ENCODE results near the gene TMEM183A.

Gene TMEM183A

DNA sequence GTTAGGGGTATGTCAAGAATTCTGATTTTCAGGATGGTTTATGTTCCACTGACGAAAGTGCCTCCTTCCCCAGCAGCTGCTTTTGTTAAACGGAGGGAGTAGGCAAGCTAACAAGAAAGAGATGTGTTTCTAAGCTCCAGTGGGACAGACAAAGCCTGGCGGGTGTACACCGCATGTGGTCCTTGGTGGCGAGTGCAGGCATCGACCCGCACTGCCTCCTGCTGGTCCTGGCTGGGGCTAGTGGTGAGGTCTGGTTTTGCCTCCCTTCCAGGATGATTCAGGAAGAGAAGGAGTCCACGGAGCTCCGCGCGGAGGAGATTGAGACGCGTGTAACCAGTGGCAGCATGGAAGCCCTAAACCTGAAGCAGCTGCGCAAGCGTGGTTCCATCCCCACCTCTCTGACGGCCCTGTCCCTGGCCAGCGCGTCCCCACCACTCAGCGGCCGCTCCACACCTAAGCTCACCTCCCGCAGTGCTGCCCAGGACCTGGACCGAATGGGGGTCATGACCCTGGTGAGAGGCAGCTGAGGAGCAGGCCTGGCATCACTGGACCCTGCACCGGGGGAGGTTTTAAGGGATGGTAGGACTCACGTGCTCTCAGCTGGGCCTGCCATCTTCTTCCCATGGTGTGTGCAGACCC is 48.1 kb downstream of the TMEM183A start:
- peaks cover 0 to 25% (median 20%) of the 10 kb centered on the region in 4 experiments for H3K4me1 ChIP-seq (ENCODE audit: control extremely low read depth in 1 of 4, control insufficient read depth in 4 of 4, insufficient read depth in 4 of 4, low read length in 3 of 4)
- H3K27me3 ChIP-seq (replicated peaks in 2 of 5; ENCODE audit: control insufficient read depth in 4 of 5, insufficient read depth in 5 of 5, low read length in 4 of 5): peaks cover 0 to 8% (median 0%) of the 10 kb centered on the region in 5 experiments
- ChIA-PET POLR2A (no interaction called here), CTCF (interaction anchor here (1.0 to 9.2 kb wide), 6 partner anchors 8 to 169 kb away, joined by 3 to 88 read pairs (median 6); no protein-coding TSS in a partner anchor)
- 97% methylated on average over 24 of the region's 24 CpGs for WGBS (ENCODE audit: insufficient coverage)
- H3K4me3 ChIP-seq (ENCODE audit: control insufficient read depth in 1 of 7, extremely low read depth in 1 of 7, insufficient read depth in 4 of 7, low read depth in 2 of 7, low read length in 6 of 7): no peak overlapping the region
- no peaks in the 10 kb centered on the region for H3K36me3 ChIP-seq (ENCODE audit: control insufficient read depth in 4 of 4, insufficient read depth in 4 of 4, low read length in 3 of 4)
- no peak overlapping the region for H3K27ac ChIP-seq (ENCODE audit: insufficient read depth in 1 of 2, low read depth in 1 of 2, low read length in 2 of 2, poor library complexity in 1 of 2, severe bottlenecking in 2 of 2)
- no peaks in the 10 kb centered on the region for H3K9me3 ChIP-seq (ENCODE audit: control extremely low read depth in 1 of 5, control insufficient read depth in 4 of 5, insufficient read depth in 2 of 5, low read depth in 1 of 5, low read length in 4 of 5)
- no peak for DNase-seq

DNA sequence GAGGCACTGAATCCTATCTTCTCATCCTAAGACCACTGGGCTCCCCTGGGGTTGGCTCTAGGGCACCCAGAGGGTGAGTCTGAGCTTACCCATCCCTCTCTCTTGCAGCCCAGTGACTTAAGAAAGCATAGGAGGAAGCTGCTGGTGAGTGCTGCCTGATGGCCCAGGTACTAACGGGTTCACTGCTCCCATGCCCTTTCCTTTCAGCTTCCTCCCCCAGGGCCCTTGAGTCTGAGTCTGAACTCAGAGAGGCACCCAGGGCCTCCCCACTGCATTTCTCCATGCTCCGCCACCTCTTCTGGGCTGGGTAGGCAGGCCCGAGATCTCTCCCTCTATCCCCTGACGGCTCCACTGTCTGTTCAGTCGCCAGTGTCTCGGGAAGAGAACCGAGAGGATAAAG is 48.8 kb downstream of the TMEM183A start:
- no peak overlapping the region for H3K4me3 ChIP-seq (ENCODE audit: control insufficient read depth in 1 of 7, extremely low read depth in 1 of 7, insufficient read depth in 4 of 7, low read depth in 2 of 7, low read length in 6 of 7)
- H3K4me1 ChIP-seq (ENCODE audit: control extremely low read depth in 1 of 4, control insufficient read depth in 4 of 4, insufficient read depth in 4 of 4, low read length in 3 of 4): peaks cover 0 to 25% (median 20%) of the 10 kb centered on the region in 4 experiments
- no peaks in the 10 kb centered on the region for H3K9me3 ChIP-seq (ENCODE audit: control extremely low read depth in 1 of 5, control insufficient read depth in 4 of 5, insufficient read depth in 2 of 5, low read depth in 1 of 5, low read length in 4 of 5)
- peaks cover 0 to 8% (median 0%) of the 10 kb centered on the region in 5 experiments for H3K27me3 ChIP-seq (replicated peaks in 2 of 5; ENCODE audit: control insufficient read depth in 4 of 5, insufficient read depth in 5 of 5, low read length in 4 of 5)
- POLR2A ChIA-PET: no interaction called here
- DNase-seq: no peak
- H3K36me3 ChIP-seq (ENCODE audit: control insufficient read depth in 4 of 4, insufficient read depth in 4 of 4, low read length in 3 of 4): no peaks in the 10 kb centered on the region
- no peak overlapping the region for H3K27ac ChIP-seq (ENCODE audit: insufficient read depth in 1 of 2, low read depth in 1 of 2, low read length in 2 of 2, poor library complexity in 1 of 2, severe bottlenecking in 2 of 2)
- 93% methylated on average over 7 of the region's 7 CpGs for WGBS (ENCODE audit: insufficient coverage)
- CTCF ChIA-PET: interaction anchor here (0.9 to 9.2 kb wide), 8 partner anchors 9 to 169 kb away, joined by 3 to 88 read pairs (median 3); no protein-coding TSS in a partner anchor

DNA sequence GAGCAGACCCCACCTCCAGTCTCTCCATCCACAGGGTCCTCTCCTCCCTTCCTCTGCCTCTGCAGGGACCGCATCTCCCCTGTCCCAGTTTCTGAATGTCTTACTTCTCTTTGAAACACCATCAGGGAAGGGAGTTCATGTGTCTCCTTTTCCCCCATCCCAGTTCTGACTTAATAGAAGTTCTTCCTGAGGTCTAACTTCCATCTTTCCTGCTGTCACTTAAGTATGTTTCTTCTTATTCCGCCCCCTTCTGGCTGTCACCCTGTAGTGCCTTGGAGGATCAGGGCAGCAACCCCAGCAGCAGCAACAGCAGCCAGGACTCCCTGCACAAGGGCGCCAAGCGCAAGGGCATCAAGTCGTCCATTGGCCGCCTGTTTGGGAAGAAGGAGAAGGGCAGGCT is 49.3 kb downstream of the TMEM183A start:
- WGBS (ENCODE audit: insufficient coverage): 95% methylated on average over 6 of the region's 6 CpGs
- ChIA-PET POLR2A (no interaction called here), CTCF (interaction anchor here (0.9 to 9.2 kb wide), 6 partner anchors 14 to 116 kb away, joined by 3 to 88 read pairs (median 3); no protein-coding TSS in a partner anchor)
- Histone ChIP-seq H3K4me1 (ENCODE audit: control extremely low read depth in 1 of 4, control insufficient read depth in 4 of 4, insufficient read depth in 4 of 4, low read length in 3 of 4) (peaks cover 0 to 25% (median 20%) of the 10 kb centered on the region in 4 experiments), H3K27me3 (replicated peaks in 2 of 5; ENCODE audit: control insufficient read depth in 4 of 5, insufficient read depth in 5 of 5, low read length in 4 of 5) (peaks cover 0 to 5% (median 0%) of the 10 kb centered on the region in 5 experiments), H3K27ac (ENCODE audit: insufficient read depth in 1 of 2, low read depth in 1 of 2, low read length in 2 of 2, poor library complexity in 1 of 2, severe bottlenecking in 2 of 2) (no peak overlapping the region), H3K4me3 (ENCODE audit: control insufficient read depth in 1 of 7, extremely low read depth in 1 of 7, insufficient read depth in 4 of 7, low read depth in 2 of 7, low read length in 6 of 7) (no peak overlapping the region), H3K36me3 (ENCODE audit: control insufficient read depth in 4 of 4, insufficient read depth in 4 of 4, low read length in 3 of 4) (no peaks in the 10 kb centered on the region), H3K9me3 (ENCODE audit: control extremely low read depth in 1 of 5, control insufficient read depth in 4 of 5, insufficient read depth in 2 of 5, low read depth in 1 of 5, low read length in 4 of 5) (no peaks in the 10 kb centered on the region)
- DNase-seq: no peak

DNA sequence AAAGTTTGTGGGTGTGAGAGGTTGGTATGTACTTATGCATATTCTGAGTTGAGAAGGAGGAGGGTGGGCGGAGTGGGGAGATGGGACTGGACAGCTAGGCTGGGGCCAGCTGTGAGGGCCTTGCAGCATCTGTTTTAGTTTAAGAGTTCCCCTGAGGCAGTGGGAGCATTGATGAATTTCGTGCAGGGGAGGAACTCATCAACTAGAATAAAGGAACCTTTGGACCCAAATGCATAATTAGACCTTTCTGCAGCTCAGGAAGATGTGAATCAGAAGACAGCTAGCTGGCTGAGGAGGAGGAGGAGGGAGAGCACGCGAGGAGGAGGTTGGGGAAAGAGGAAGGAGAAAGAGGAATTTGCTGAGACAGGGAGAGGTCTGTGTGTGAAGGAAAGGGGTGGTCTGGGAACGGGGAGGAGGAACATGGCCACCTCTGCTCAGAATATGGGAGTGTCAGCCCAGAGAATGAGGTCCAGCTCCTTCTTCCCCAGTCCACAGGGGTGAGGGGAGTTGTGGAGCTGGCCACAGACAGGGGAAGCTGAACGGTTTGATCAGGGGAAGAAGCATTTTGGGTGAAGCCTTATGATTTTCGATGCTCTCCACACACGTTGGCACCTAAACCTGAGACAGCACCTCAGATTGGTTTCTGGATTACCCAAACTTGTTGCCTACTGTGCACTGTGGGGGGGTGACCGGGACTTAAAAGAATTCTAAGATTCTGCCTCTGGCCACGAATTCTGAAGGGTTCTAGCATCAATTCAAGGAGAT is 50.9 kb downstream of the TMEM183A start:
- CTCF ChIA-PET: interaction anchor here (1.0 to 9.2 kb wide), 7 partner anchors 9 to 286 kb away, joined by 3 to 88 read pairs (median 5); no protein-coding TSS in a partner anchor
- Histone ChIP-seq H3K27ac (ENCODE audit: insufficient read depth in 1 of 2, low read depth in 1 of 2, low read length in 2 of 2, poor library complexity in 1 of 2, severe bottlenecking in 2 of 2) (no peak overlapping the region), H3K4me3 (ENCODE audit: control insufficient read depth in 1 of 7, extremely low read depth in 1 of 7, insufficient read depth in 4 of 7, low read depth in 2 of 7, low read length in 6 of 7) (no peak overlapping the region), H3K36me3 (ENCODE audit: control insufficient read depth in 4 of 4, insufficient read depth in 4 of 4, low read length in 3 of 4) (no peaks in the 10 kb centered on the region), H3K4me1 (ENCODE audit: control extremely low read depth in 1 of 4, control insufficient read depth in 4 of 4, insufficient read depth in 4 of 4, low read length in 3 of 4) (peaks cover 0 to 28% (median 19%) of the 10 kb centered on the region in 4 experiments), H3K9me3 (ENCODE audit: control extremely low read depth in 1 of 5, control insufficient read depth in 4 of 5, insufficient read depth in 2 of 5, low read depth in 1 of 5, low read length in 4 of 5) (no peaks in the 10 kb centered on the region), H3K27me3 (replicated peaks in 2 of 5; ENCODE audit: control insufficient read depth in 4 of 5, insufficient read depth in 5 of 5, low read length in 4 of 5) (peaks cover 0 to 1% (median 0%) of the 10 kb centered on the region in 5 experiments)
- POLR2A ChIA-PET: no interaction called here
- 32% methylated on average over 8 of the region's 10 CpGs for WGBS (ENCODE audit: insufficient coverage)
- DNase-seq: peak in 1 of 3 donors; percentile 10

DNA sequence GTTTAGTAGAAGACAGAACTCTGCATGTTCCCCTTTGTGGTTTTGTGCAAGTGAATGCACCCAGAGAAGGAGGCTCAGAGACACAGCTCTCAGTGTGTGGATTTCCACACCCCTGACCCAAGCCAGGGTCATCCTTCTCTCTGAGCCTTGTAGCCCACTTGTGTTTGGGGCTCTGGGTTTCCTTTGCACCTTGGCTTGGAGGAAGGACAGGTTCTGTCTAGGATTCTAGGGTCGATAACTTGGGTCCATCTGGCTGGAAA is 51.4 kb downstream of the TMEM183A start:
- ChIA-PET CTCF (interaction anchor here (1.0 to 9.2 kb wide), 6 partner anchors 16 to 286 kb away, joined by 3 to 88 read pairs (median 4); no protein-coding TSS in a partner anchor), POLR2A (no interaction called here)
- 80% methylated on average over 1 of the region's 1 CpG for WGBS (ENCODE audit: insufficient coverage)
- no peak overlapping the region for H3K4me3 ChIP-seq (ENCODE audit: control insufficient read depth in 1 of 7, extremely low read depth in 1 of 7, insufficient read depth in 4 of 7, low read depth in 2 of 7, low read length in 6 of 7)
- H3K9me3 ChIP-seq (ENCODE audit: control extremely low read depth in 1 of 5, control insufficient read depth in 4 of 5, insufficient read depth in 2 of 5, low read depth in 1 of 5, low read length in 4 of 5): no peaks in the 10 kb centered on the region
- peaks cover 2 to 33% (median 22%) of the 10 kb centered on the region in 4 experiments for H3K4me1 ChIP-seq (ENCODE audit: control extremely low read depth in 1 of 4, control insufficient read depth in 4 of 4, insufficient read depth in 4 of 4, low read length in 3 of 4)
- no peaks in the 10 kb centered on the region for H3K36me3 ChIP-seq (ENCODE audit: control insufficient read depth in 4 of 4, insufficient read depth in 4 of 4, low read length in 3 of 4)
- peak in 2 of 3 donors; percentile 35 to 38 for DNase-seq
- no peak overlapping the region for H3K27ac ChIP-seq (ENCODE audit: insufficient read depth in 1 of 2, low read depth in 1 of 2, low read length in 2 of 2, poor library complexity in 1 of 2, severe bottlenecking in 2 of 2)
- H3K27me3 ChIP-seq (replicated peaks in 2 of 5; ENCODE audit: control insufficient read depth in 4 of 5, insufficient read depth in 5 of 5, low read length in 4 of 5): peaks cover 0 to 1% (median 0%) of the 10 kb centered on the region in 5 experiments

DNA sequence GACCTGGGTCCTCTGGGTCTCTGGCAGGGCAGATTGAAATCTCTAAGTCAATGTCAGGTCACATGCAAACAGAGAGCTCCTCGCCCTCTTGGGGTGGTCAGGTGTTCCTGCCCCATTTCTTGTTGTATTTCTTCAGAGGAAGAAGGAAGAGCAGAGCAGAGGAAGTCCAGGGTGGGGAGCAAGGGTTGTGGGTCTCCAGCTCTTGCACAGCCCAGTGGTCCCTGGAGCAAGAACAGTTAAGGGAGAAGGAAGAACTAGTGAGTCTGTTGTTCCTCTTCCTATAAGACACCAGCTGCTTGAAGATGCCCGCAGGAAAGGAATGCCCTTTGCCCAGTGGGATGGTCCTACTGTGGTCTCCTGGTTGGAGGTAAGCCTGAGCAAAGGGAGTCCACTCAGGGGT is 52.3 kb downstream of the TMEM183A start:
- Histone ChIP-seq H3K9me3 (ENCODE audit: control extremely low read depth in 1 of 5, control insufficient read depth in 4 of 5, insufficient read depth in 2 of 5, low read depth in 1 of 5, low read length in 4 of 5) (no peaks in the 10 kb centered on the region), H3K4me3 (ENCODE audit: control insufficient read depth in 1 of 7, extremely low read depth in 1 of 7, insufficient read depth in 4 of 7, low read depth in 2 of 7, low read length in 6 of 7) (no peak overlapping the region), H3K4me1 (ENCODE audit: control extremely low read depth in 1 of 4, control insufficient read depth in 4 of 4, insufficient read depth in 4 of 4, low read length in 3 of 4) (peaks cover 2 to 35% (median 23%) of the 10 kb centered on the region in 4 experiments), H3K36me3 (ENCODE audit: control insufficient read depth in 4 of 4, insufficient read depth in 4 of 4, low read length in 3 of 4) (no peaks in the 10 kb centered on the region), H3K27ac (ENCODE audit: insufficient read depth in 1 of 2, low read depth in 1 of 2, low read length in 2 of 2, poor library complexity in 1 of 2, severe bottlenecking in 2 of 2) (no peak overlapping the region), H3K27me3 (replicated peaks in 2 of 5; ENCODE audit: control insufficient read depth in 4 of 5, insufficient read depth in 5 of 5, low read length in 4 of 5) (no peaks in the 10 kb centered on the region)
- 76% methylated on average over 2 of the region's 2 CpGs for WGBS (ENCODE audit: insufficient coverage)
- ChIA-PET CTCF (interaction anchor here (0.7 to 9.2 kb wide), 6 partner anchors 9 to 161 kb away, joined by 3 to 88 read pairs (median 4); no protein-coding TSS in a partner anchor), POLR2A (no interaction called here)
- DNase-seq: no peak

DNA sequence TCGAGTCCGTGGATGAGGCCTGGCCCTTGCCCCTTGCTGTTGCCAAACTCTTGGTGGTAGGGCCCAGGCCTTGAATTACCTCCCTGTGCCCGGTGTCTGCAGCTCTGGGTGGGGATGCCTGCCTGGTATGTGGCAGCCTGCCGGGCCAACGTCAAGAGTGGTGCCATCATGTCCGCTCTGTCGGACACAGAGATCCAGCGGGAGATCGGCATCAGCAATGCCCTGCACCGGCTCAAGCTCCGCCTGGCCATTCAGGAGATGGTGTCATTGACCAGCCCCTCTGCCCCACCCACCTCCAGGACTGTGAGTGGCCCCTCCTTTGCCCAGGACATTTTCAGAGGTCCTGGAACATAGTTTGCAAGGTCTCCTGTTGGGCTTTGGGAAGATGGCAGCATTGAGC is 52.9 kb downstream of the TMEM183A start:
- ChIA-PET CTCF (interaction anchor here (1.0 to 9.2 kb wide), 3 partner anchors 8 to 161 kb away, joined by 3 to 88 read pairs (median 4); no protein-coding TSS in a partner anchor), POLR2A (no interaction called here)
- no peak overlapping the region for H3K27ac ChIP-seq (ENCODE audit: insufficient read depth in 1 of 2, low read depth in 1 of 2, low read length in 2 of 2, poor library complexity in 1 of 2, severe bottlenecking in 2 of 2)
- DNase-seq: no peak
- H3K4me3 ChIP-seq (ENCODE audit: control insufficient read depth in 1 of 7, extremely low read depth in 1 of 7, insufficient read depth in 4 of 7, low read depth in 2 of 7, low read length in 6 of 7): no peak overlapping the region
- H3K9me3 ChIP-seq (ENCODE audit: control extremely low read depth in 1 of 5, control insufficient read depth in 4 of 5, insufficient read depth in 2 of 5, low read depth in 1 of 5, low read length in 4 of 5): no peaks in the 10 kb centered on the region
- H3K36me3 ChIP-seq (ENCODE audit: control insufficient read depth in 4 of 4, insufficient read depth in 4 of 4, low read length in 3 of 4): no peaks in the 10 kb centered on the region
- 97% methylated on average over 11 of the region's 11 CpGs for WGBS (ENCODE audit: insufficient coverage)
- H3K4me1 ChIP-seq (ENCODE audit: control extremely low read depth in 1 of 4, control insufficient read depth in 4 of 4, insufficient read depth in 4 of 4, low read length in 3 of 4): peaks cover 2 to 35% (median 23%) of the 10 kb centered on the region in 4 experiments
- no peaks in the 10 kb centered on the region for H3K27me3 ChIP-seq (replicated peaks in 2 of 5; ENCODE audit: control insufficient read depth in 4 of 5, insufficient read depth in 5 of 5, low read length in 4 of 5)
